Chondrocyte (in vitro differentiated cells): ENCODE data around the gene TRPV4. TPM values are rescaled to one million over a fixed set of nuclear protein-coding genes. Genes with fewer than 3 reads are reported as not detected.
"Not testable (repeated sequence)": the region's sequence is repeated elsewhere in the genome, so short reads cannot be mapped to it uniquely, and the experiment has no call there.

ENCODE experiments used
- DNase-seq: peaks from one replicate; pipeline ENCODE4 v3.0.0; 2021; ENCODE audit warnings: mixed read lengths, low spot score
- H3K27ac Mint-ChIP-seq: one replicate; pipeline ENCODE4 v1.8.0; 2021; ENCODE audit warnings: mild to moderate bottlenecking, moderate library complexity, mixed read lengths; ENCODE audit not compliant: unreplicated experiment
- H3K27me3 Mint-ChIP-seq: 2 replicates; pipeline ENCODE4 v1.8.0; 2021; ENCODE audit warnings: low read depth, mixed read lengths
- H3K36me3 Mint-ChIP-seq: 2 replicates; pipeline ENCODE4 v1.8.0; 2021; ENCODE audit warnings: low read depth, mixed read lengths
- H3K4me1 Mint-ChIP-seq: 2 replicates; pipeline ENCODE4 v1.8.0; 2021; ENCODE audit warnings: low read depth, mild to moderate bottlenecking, mixed read lengths
- H3K4me3 Mint-ChIP-seq: one replicate; pipeline ENCODE4 v1.8.0; 2021; ENCODE audit warnings: mild to moderate bottlenecking, moderate library complexity, mixed read lengths; ENCODE audit not compliant: unreplicated experiment
- H3K9me3 Mint-ChIP-seq: 2 replicates; pipeline ENCODE4 v1.8.0; 2021; ENCODE audit warnings: low read depth, mixed read lengths
- CTCF ChIP-seq: fragments of 200-600 bp; sonication (generic); IDR thresholded peaks from 2 replicates; pipeline ENCODE4 v1.5.0; 2021; ENCODE audit warnings: antibody characterized with exemption, mild to moderate bottlenecking, moderate library complexity
- total RNA-seq: library from RNA; stranded (reverse); gene quantifications from 3 replicates; pipeline ENCODE4 v1.2.1, GENCODE V29; 2021

TRPV4 gene
- total RNA-seq, 1 donor from 2014 or later: 2.2 TPM

DNA sequence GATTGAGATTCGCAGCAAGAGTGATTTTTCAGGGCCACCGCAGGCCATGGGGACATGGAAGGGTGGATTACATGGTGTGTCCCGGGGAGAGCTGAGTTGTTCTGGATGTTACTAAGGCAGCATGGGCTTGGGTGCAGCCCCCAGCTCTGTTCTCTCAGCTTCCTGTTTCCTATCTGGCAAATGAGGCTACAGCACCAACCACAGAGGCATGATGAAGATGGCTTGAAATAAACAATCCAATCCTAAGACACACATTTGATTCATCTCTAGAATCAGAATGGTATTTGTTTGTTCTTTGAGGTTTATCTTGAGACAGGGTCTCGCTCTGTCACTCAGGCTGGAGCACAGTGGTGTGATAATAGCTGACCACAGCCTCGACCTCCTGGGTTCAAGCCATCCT lies 25.6 kb upstream of the TRPV4 start:
- H3K4me3 Mint-ChIP-seq: no peak overlapping the region
- no peaks in the 10 kb centered on the region for H3K9me3 Mint-ChIP-seq
- H3K4me1 Mint-ChIP-seq: peaks cover 1% of the 10 kb centered on the region
- no peak for TF ChIP-seq CTCF
- no peak for DNase-seq
- peaks cover 5% of the 10 kb centered on the region for H3K36me3 Mint-ChIP-seq
- no peaks in the 10 kb centered on the region for H3K27me3 Mint-ChIP-seq
- H3K27ac Mint-ChIP-seq: no peak overlapping the region

- no peak for DNase-seq
- Mint-ChIP-seq H3K4me3 (no peak overlapping the region), H3K27me3 (no peaks in the 10 kb centered on the region), H3K27ac (no peak overlapping the region), H3K9me3 (no peaks in the 10 kb centered on the region), H3K36me3 (peaks cover 5% of the 10 kb centered on the region), H3K4me1 (no peaks in the 10 kb centered on the region)
- TF ChIP-seq CTCF: no peak
These were observed 24.5 kb upstream of the TRPV4 start for GRCh38 chr12:109857715-109858114.

GRCh38 chr12:109855377-109855776 lies 22.2 kb upstream of the TRPV4 start:
- DNase-seq: no peak
- H3K4me1 Mint-ChIP-seq: no peaks in the 10 kb centered on the region

DNA sequence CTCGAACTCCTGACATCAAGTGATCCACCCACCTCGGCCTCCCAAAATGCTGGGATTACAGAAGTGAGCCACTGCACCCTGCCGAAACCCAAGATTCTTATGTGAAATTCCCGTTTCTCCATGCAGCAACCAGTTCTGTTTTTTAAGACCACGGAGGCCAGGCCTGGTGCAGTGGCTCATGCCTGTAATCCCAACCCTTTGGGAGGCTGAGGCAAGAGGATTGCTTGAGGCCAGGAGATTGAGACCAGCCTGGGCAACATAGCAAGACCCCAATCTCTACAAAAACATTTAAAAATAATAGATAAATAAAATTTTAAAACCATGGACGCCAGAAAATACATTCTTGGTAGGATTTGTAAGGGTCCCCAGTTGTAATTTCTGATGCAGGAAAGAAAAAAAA lies 17.3 kb upstream of the TRPV4 start:
- H3K27ac Mint-ChIP-seq, H3K27me3 Mint-ChIP-seq, H3K9me3 Mint-ChIP-seq, H3K4me1 Mint-ChIP-seq, H3K4me3 Mint-ChIP-seq, DNase-seq, H3K36me3 Mint-ChIP-seq: not testable (repeated sequence)

More at GRCh38 chr12:109855377-109855776, 22.2 kb upstream of the TRPV4 start:
- Mint-ChIP-seq H3K36me3 (peaks cover 7% of the 10 kb centered on the region), H3K27ac (no peak overlapping the region), H3K4me3 (no peak overlapping the region), H3K27me3 (no peaks in the 10 kb centered on the region), H3K9me3 (no peaks in the 10 kb centered on the region)
- TF ChIP-seq CTCF: no peak

DNA sequence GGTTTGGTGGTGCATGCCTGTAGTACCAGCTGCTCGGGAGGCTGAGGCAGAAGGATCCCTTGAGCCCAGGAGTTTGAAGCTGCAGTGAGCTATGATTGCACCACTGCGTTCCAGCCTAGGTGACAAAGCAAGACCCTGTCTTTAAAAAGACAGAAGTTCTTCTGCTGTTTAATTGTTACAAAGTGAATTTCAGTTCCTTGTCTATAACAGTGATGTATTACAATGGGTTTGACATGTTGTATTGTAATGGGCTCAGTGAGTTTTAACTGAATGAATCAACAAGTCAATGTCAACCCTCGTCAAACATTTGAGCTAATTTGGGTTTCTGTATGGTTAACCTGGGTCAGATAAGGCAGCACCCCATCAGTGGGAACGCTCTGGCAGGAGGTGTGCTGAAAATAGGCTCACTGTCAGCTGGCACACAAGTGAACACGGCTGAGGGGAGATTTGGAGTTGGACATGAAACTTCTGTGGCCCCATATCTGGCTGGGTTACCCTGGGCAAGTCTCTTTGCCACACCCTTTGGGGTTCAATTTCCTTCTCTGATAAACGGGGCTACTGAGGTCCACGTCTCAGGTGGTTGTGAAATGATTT lies 14.0 kb upstream of the TRPV4 start:
- no peak for TF ChIP-seq CTCF
- Mint-ChIP-seq H3K4me3 (no peak overlapping the region), H3K27ac (no peak overlapping the region), H3K9me3 (no peaks in the 10 kb centered on the region), H3K27me3 (no peaks in the 10 kb centered on the region), H3K4me1 (no peaks in the 10 kb centered on the region), H3K36me3 (peaks cover 3% of the 10 kb centered on the region)
- no peak for DNase-seq

GRCh38 chr12:109845824-109846205 lies 12.6 kb upstream of the TRPV4 start:
- H3K4me1 Mint-ChIP-seq: no peaks in the 10 kb centered on the region
- H3K9me3 Mint-ChIP-seq: no peaks in the 10 kb centered on the region
- DNase-seq: no peak
- TF ChIP-seq CTCF: no peak
- H3K27me3 Mint-ChIP-seq: no peaks in the 10 kb centered on the region
- no peak overlapping the region for H3K27ac Mint-ChIP-seq
- H3K36me3 Mint-ChIP-seq: no peaks in the 10 kb centered on the region
- H3K4me3 Mint-ChIP-seq: peak overlapping the region; percentile 28
